Naive B cell (primary cell): ENCODE data around the gene MGMT. TPM values are rescaled to one million over a fixed set of nuclear protein-coding genes. Genes with fewer than 3 reads are reported as not detected.

Experiments used
- ATAC-seq, 2 donors: fragments of 150-1000 bp; cut with Tn5 transposase; 2 replicates each; pipeline ENCODE4 v1.10.0; 2021; ENCODE audit warnings: low read depth in 2 of 2, mild to moderate bottlenecking in 2 of 2, moderate library complexity in 2 of 2
- DNase-seq: peaks from one replicate; pipeline ENCODE4 v3.0.0; 2022
- H3K27ac Mint-ChIP-seq, 6 donors: one replicate each; pipeline ENCODE4 v1.8.0; 2020 to 2022; ENCODE audit warnings: mild to moderate bottlenecking in 6 of 6, mixed read lengths in 6 of 6, moderate library complexity in 5 of 6, inconsistent platforms in 2 of 6
- H3K27me3 Mint-ChIP-seq, 3 donors: one replicate each; pipeline ENCODE4 v1.8.0; 2021 to 2022; ENCODE audit warnings: mixed read lengths in 3 of 3, mild to moderate bottlenecking in 1 of 3
- H3K36me3 Mint-ChIP-seq, 2 donors: one replicate each; pipeline ENCODE4 v1.8.0; 2020 to 2022; ENCODE audit warnings: mixed read lengths in 2 of 2, inconsistent platforms in 1 of 2, mild to moderate bottlenecking in 1 of 2
- H3K4me1 Mint-ChIP-seq, 3 donors: one replicate each; pipeline ENCODE4 v1.8.0; 2020 to 2022; ENCODE audit warnings: mixed read lengths in 3 of 3, inconsistent platforms in 1 of 3, mild to moderate bottlenecking in 1 of 3, moderate library complexity in 1 of 3
- H3K4me3 Mint-ChIP-seq, 8 donors: one replicate each; pipeline ENCODE4 v1.8.0; 2020 to 2022; ENCODE audit warnings: mild to moderate bottlenecking in 8 of 8, mixed read lengths in 8 of 8, moderate library complexity in 8 of 8, inconsistent platforms in 2 of 8
- H3K9me3 Mint-ChIP-seq, 7 donors: one replicate each; pipeline ENCODE4 v1.8.0; 2020 to 2022; ENCODE audit warnings: mixed read lengths in 7 of 7, mild to moderate bottlenecking in 5 of 7, inconsistent platforms in 2 of 7, moderate library complexity in 1 of 7
- polyA plus RNA-seq, 6 donors: library from polyadenylated mRNA; unstranded; fragments of 300-500 nt; fragmentation: Illumina TruSeq; gene quantifications; one replicate each; pipeline ENCODE4 v1.2.3, GENCODE V29; 2021; ENCODE audit warnings: low read depth in 6 of 6

Gene MGMT
- polyA plus RNA-seq, 6 donors from 2014 or later = 29.3 to 46.2 (median 38.2) TPM

DNA sequence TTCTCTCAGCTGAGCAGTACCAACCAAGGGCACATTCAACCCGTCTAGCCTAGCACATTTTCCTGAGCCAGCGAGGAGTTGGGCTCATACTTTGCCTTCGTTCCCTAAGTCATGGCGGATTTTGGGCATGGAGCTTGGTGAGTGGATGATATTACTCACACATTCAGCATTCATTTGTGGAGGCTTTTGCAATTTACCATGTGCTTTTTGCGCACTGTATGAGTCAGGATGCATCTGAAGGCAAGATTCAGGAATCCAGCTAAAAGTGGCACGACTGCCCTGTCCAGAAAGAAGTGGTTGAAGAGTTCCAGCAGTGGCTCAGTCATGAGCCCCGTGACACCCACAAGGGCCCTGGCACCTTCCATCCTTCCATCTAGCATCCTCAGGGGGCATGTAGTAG lies 24.2 kb upstream of the MGMT start:
- no peak for DNase-seq
- no peak overlapping the region for H3K27ac Mint-ChIP-seq
- no peaks in the 10 kb centered on the region for H3K4me1 Mint-ChIP-seq
- peaks cover 0 to 34% (median 12%) of the 10 kb centered on the region in 3 donors for H3K27me3 Mint-ChIP-seq
- no peak overlapping the region for H3K4me3 Mint-ChIP-seq
- no peaks in the 10 kb centered on the region for H3K9me3 Mint-ChIP-seq
- ATAC-seq = no peak
- no peaks in the 10 kb centered on the region for H3K36me3 Mint-ChIP-seq

DNA sequence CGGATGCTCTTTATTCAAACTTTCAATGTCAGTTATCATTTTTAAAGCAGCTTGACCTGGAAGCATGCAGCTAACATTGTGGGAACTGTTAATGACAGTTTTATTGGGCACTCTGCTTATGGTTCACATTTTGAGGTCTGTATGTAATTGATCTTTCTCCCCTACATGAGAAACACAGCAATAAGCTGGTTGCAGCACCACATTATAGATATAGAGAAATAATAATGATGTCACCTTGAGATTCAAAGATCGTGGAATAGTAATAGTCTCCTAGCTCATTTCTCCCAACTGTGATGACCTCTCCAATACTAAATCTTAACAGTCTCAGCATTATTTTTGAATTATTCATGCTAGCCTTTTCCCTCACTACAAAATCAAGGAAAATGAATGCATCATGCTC lies 22.7 kb upstream of the MGMT start:
- H3K27ac Mint-ChIP-seq = peak overlapping the region in 1 of 6 donors; percentile 13
- no peaks in the 10 kb centered on the region for H3K36me3 Mint-ChIP-seq
- ATAC-seq (no peak), DNase-seq (no peak)
- H3K27me3 Mint-ChIP-seq = peaks cover 0 to 34% (median 12%) of the 10 kb centered on the region in 3 donors
- no peak overlapping the region for H3K4me3 Mint-ChIP-seq
- H3K4me1 Mint-ChIP-seq = no peaks in the 10 kb centered on the region
- H3K9me3 Mint-ChIP-seq = no peaks in the 10 kb centered on the region

DNA sequence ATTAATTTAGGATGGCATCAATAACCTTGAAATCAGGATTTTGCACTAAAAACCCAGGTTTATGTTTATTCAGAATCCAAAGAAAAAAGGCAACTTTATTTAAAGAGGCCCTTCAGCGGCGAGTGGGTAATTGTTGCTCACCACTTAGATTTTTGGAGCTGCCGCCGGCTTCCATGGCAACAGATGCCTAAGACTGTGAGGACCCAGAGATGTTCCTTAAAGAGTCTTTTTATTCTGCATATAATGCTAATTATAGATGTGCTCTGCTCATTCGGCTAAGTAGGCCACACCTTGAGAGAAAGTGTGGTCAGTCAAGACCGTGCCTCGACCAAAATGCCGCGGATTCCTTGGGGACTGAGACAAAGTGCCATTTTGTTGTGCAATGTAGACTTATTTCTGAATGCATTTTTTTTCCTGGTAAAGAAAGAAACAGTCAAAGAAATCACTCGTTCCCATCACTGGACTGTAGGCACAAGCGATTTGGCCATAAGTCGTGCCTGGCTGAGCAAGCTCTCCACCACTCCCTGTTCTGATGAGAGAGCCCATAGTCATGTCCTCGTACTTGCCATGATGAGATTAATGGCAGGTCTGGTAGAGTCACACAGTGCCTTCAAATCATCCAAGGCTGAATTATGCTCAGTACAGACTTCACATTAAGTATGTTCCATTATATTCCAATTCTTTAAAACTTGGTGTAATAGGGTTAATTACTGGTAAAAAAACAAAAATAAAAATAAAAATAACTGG lies 21.4 kb upstream of the MGMT start:
- Mint-ChIP-seq H3K36me3 (no peaks in the 10 kb centered on the region), H3K4me3 (no peak overlapping the region), H3K9me3 (no peaks in the 10 kb centered on the region), H3K27me3 (peaks cover 0 to 31% (median 6%) of the 10 kb centered on the region in 3 donors), H3K4me1 (no peaks in the 10 kb centered on the region), H3K27ac (no peak overlapping the region)
- ATAC-seq (no peak), DNase-seq (no peak)

DNA sequence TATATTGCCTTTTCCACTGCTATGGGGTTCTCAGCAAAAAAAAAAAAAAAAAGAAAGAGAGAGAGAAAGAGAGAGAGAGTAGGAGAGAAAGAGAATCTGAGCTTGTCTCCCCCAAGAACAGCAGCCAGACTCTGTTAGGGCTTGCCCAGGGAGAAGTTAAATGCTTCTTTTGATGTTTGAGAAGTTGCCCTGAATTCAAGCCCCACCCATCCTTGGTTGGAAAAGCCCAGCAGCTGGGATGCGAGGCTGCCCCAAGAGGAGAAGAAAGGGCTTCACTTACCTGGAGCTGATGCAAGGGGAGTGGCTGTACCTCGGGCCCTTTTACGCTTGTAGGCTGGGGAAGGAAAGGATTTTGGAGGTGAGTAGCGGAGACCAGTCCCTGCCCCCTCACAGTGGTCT lies 20.9 kb upstream of the MGMT start:
- Mint-ChIP-seq H3K4me3 (no peak overlapping the region), H3K9me3 (no peaks in the 10 kb centered on the region), H3K4me1 (no peaks in the 10 kb centered on the region), H3K36me3 (no peaks in the 10 kb centered on the region), H3K27me3 (peaks cover 0 to 35% (median 6%) of the 10 kb centered on the region in 3 donors), H3K27ac (no peak overlapping the region)
- no peak for ATAC-seq
- DNase-seq = no peak

DNA sequence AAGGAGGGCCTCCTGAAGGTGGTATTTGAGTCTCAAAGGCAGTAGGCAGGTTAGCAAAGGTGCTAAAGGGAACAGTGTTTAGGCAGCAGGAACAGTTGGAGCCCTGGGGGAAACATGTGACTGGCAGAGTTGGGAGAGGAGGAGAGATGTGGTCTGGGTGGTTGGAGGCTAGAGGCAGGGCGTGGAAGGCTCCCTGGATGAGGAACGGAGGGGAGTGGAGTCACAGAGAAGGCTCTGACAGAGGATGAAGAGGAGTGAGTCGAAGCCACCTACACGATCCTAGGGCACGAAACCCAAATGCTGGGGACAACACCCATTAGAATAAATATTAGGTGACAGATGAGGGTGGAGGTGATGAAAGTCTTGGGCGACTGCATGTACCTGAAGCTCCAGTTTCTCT lies 19.6 kb upstream of the MGMT start:
- no peaks in the 10 kb centered on the region for H3K4me1 Mint-ChIP-seq
- no peak for ATAC-seq
- no peak overlapping the region for H3K27ac Mint-ChIP-seq
- H3K36me3 Mint-ChIP-seq = peaks cover 0 to 9% of the 10 kb centered on the region in 2 donors
- DNase-seq = no peak
- H3K9me3 Mint-ChIP-seq = peaks cover 0 to 8% (median 4%) of the 10 kb centered on the region in 7 donors
- no peak overlapping the region for H3K4me3 Mint-ChIP-seq
- peaks cover 0 to 48% (median 6%) of the 10 kb centered on the region in 3 donors for H3K27me3 Mint-ChIP-seq

DNA sequence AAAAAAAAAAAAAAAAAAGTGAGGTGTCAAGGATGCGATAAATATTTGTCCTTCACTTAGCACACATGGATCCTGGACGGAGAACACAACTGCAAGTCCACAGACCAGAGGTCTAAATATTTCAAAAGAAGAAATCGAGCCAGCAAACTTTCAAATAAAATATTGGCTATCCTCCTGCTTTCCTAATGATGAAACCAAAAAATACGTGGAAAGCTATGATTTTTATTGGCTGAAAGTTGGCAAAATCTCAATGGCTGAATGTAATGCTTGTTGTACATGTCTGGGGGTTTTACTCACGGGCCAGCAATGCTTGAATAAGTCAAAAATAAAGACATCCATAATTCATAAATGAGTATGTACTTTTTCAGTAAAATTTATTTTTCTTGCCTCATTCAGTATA lies 19.0 kb upstream of the MGMT start:
- ATAC-seq (no peak), DNase-seq (no peak)
- Mint-ChIP-seq H3K36me3 (peaks cover 0 to 14% of the 10 kb centered on the region in 2 donors), H3K27me3 (peaks cover 0 to 47% (median 6%) of the 10 kb centered on the region in 3 donors), H3K4me3 (no peak overlapping the region), H3K9me3 (peaks cover 0 to 11% (median 4%) of the 10 kb centered on the region in 7 donors), H3K27ac (no peak overlapping the region), H3K4me1 (no peaks in the 10 kb centered on the region)

DNA sequence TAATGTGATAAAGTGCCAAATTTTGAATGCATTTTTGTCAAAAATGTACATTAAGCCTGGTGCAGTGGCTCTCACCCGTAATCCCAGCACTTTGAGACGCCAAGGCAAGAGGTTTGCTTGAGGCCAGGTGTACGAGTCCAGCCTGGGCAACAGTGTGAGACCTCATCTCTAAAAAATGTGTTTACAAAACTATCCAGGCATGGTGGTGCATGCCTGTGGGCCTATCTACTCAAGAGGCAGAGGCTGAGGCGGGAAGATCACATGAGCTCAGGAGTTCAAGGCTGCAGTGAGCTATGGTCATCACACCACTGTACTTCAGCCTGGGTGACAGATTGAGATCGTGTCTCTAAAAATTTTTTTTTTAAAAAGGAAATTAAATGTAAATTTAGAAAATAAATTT lies 18.5 kb upstream of the MGMT start:
- Mint-ChIP-seq H3K4me3 (no peak overlapping the region), H3K36me3 (peaks cover 0 to 14% of the 10 kb centered on the region in 2 donors), H3K4me1 (no peaks in the 10 kb centered on the region), H3K9me3 (peaks cover 0 to 11% (median 4%) of the 10 kb centered on the region in 7 donors), H3K27ac (no peak overlapping the region), H3K27me3 (peaks cover 0 to 42% (median 6%) of the 10 kb centered on the region in 3 donors)
- DNase-seq = no peak
- ATAC-seq = no peak

DNA sequence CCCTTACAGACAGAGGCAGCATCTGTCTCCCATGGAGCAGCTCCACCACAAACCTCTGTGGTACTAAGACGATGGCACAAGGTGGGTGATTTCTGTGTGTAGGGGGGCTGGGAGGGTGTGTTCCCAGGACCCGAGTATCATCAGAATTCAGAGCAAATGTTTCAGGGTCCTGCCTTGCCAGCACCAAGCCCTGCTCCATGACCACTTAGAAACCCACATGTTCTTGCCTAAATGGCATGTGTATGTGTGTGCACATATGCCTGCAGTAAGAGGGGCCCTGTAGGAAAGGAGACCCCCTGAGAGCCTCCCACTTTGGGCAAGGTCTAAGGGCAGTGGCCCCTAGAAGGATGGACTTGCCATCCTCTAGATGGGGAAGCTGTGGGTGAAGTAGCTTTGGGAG lies 17.1 kb upstream of the MGMT start:
- no peaks in the 10 kb centered on the region for H3K4me1 Mint-ChIP-seq
- peaks cover 0 to 11% (median 4%) of the 10 kb centered on the region in 7 donors for H3K9me3 Mint-ChIP-seq
- H3K27ac Mint-ChIP-seq = no peak overlapping the region
- no peak for ATAC-seq
- DNase-seq = no peak
- H3K27me3 Mint-ChIP-seq = peaks cover 3 to 46% (median 10%) of the 10 kb centered on the region in 3 donors
- H3K36me3 Mint-ChIP-seq = peaks cover 0 to 14% of the 10 kb centered on the region in 2 donors
- H3K4me3 Mint-ChIP-seq = no peak overlapping the region

DNA sequence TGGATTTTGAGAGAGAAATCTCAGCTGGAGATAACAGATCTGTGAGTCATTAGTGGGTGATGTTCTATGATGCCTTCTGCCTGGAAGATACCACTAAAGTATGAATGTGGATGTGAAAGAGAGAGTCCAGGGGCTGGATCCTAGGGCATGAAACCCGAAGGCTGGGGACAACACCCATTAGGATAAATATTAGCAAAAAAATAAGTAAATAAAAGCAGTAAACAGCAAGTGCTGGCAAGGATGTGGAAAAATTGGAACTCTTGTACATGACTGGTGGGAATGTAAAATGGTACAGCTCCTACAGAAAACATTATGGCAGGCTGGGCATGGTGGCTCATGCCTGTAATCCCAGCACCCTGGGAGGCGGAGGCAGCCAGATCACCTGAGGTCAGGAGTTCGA lies 16.6 kb upstream of the MGMT start:
- ATAC-seq (no peak), DNase-seq (no peak)
- peaks cover 5 to 50% (median 15%) of the 10 kb centered on the region in 3 donors for H3K27me3 Mint-ChIP-seq
- no peak overlapping the region for H3K27ac Mint-ChIP-seq
- peaks cover 0 to 11% (median 4%) of the 10 kb centered on the region in 7 donors for H3K9me3 Mint-ChIP-seq
- H3K36me3 Mint-ChIP-seq = peaks cover 0 to 14% of the 10 kb centered on the region in 2 donors
- no peak overlapping the region for H3K4me3 Mint-ChIP-seq
- no peaks in the 10 kb centered on the region for H3K4me1 Mint-ChIP-seq

DNA sequence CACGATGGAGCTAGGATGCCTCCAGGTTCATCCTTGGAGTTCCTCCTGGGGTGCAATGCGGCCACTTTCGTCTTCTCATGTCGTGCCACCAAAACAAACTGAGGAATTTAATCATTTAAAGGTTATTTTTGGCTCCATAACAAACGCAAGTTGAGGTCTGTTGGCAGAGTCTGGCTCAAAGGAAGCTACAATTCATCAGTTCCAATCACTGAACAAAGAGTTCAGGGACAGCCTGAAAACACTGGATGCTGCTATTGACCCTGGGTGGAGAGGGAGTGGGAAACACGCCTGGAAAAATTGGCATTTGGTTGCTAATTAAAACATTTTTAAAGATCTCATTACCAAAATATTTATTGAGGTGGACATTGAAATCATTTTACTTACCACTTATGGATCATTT lies 11.4 kb upstream of the MGMT start:
- ATAC-seq = no peak
- H3K4me1 Mint-ChIP-seq = no peaks in the 10 kb centered on the region
- H3K4me3 Mint-ChIP-seq = no peak overlapping the region
- DNase-seq = no peak
- peaks cover 28 to 66% (median 30%) of the 10 kb centered on the region in 3 donors for H3K27me3 Mint-ChIP-seq
- H3K9me3 Mint-ChIP-seq = peaks cover 0 to 11% (median 4%) of the 10 kb centered on the region in 7 donors
- peaks cover 0 to 14% of the 10 kb centered on the region in 2 donors for H3K36me3 Mint-ChIP-seq
- no peak overlapping the region for H3K27ac Mint-ChIP-seq

DNA sequence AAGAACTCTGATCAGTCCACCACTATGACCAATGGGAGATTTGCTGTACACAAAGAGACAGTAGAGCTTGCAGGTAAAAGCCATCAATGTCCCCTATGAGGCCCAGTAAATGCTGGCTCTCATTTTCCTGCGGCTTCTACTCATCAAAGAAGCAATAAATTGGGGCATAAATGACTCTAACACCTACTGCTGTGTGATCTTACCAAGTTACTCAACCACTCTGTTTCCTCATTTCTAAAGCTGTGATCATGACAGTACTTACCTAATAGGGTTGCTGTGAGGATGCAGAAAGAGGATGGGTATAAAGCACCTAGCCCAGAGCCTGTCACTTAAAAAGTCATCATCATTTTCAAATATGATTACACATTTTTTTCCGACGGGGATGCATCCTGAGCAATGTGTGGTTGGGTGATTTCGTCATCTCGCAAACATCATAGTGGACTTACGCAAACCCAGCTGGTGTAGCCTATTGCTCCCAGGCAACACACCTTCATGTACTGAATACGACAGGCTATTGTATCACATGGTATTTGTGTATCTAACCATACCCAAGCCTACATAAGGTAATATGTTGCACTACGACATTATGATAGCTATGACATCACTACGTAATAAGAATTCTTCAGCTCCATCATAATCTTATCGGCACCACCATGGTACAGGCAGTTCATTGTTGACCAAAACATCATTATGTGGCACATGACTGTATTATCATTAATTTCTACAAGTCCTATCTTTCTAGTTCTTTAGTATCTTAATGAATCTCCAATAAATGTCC lies 7.1 kb upstream of the MGMT start:
- no peaks in the 10 kb centered on the region for H3K4me1 Mint-ChIP-seq
- ATAC-seq = no peak

DNA sequence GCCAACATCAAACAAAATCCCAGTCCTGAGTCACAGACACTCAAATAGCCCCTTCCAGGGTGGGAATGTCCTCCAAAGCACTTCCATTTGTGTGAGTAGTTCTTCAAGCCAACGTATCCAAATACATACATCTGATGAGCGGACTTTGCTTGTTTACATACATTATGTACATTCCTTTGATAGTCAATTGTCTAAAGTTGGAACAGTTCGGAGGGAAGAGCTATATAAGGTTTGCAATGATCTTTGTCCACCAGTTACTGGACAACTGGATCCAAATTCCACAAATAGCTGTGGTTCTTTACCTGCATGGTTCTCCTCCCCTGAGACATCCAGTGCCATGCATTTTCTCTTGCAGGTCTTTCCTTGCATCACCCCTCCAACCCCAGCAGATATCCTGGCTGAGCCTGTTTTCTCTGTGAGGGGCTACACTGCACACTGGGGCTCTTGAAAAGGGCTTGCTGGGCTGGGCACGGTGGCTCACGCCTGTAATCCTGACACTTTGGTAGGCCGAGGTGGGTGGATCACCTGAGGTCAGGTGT lies 4.7 kb upstream of the MGMT start:
- Mint-ChIP-seq H3K4me3 (no peak overlapping the region), H3K4me1 (peaks cover 0 to 2% (median 0%) of the 10 kb centered on the region in 3 donors), H3K27ac (no peak overlapping the region), H3K9me3 (no peaks in the 10 kb centered on the region), H3K36me3 (no peaks in the 10 kb centered on the region), H3K27me3 (peaks cover 11 to 29% (median 11%) of the 10 kb centered on the region in 3 donors)
- DNase-seq (no peak), ATAC-seq (no peak)

More for the DNA sequence above, 7.1 kb upstream of the MGMT start:
- H3K9me3 Mint-ChIP-seq = no peaks in the 10 kb centered on the region
- no peak overlapping the region for H3K27ac Mint-ChIP-seq
- H3K4me3 Mint-ChIP-seq = no peak overlapping the region
- DNase-seq = no peak
- no peaks in the 10 kb centered on the region for H3K36me3 Mint-ChIP-seq
- peaks cover 24 to 46% (median 26%) of the 10 kb centered on the region in 3 donors for H3K27me3 Mint-ChIP-seq

DNA sequence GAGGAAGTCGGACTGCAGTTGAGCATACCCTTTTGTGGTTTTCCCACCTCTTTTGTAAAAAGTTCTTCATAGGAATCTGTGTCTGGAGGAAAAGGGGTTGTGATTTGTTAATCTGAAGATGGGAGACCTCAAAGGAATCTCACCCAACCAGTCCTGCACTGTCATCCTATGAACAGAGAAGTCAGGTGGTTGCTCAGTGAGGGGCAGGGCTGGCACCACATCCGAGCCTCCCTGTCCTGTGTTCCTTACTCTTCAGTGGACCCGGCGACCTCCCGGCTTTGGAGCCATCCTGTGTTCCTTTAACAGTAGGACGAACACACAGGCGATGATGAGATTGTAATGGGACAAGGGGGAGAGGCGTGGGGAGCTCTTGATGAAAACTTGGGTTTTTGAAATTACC lies 2.8 kb upstream of the MGMT start:
- no peaks in the 10 kb centered on the region for H3K36me3 Mint-ChIP-seq
- peaks cover 0 to 16% (median 3%) of the 10 kb centered on the region in 3 donors for H3K4me1 Mint-ChIP-seq
- no peaks in the 10 kb centered on the region for H3K9me3 Mint-ChIP-seq
- no peak for DNase-seq
- no peak for ATAC-seq
- peak overlapping the region in 1 of 8 donors; percentile 34 for H3K4me3 Mint-ChIP-seq
- no peak overlapping the region for H3K27ac Mint-ChIP-seq
- H3K27me3 Mint-ChIP-seq = peaks cover under 1 to 11% (median 3%) of the 10 kb centered on the region in 3 donors
